Right cardiac atrium (tissue), 5 donors: Measurements from ENCODE around the gene OR51I2. TPM values are rescaled to one million over a fixed set of nuclear protein-coding genes. Genes with fewer than 3 reads are reported as not detected.

ENCODE experiments used
- polyA plus RNA-seq: library from polyadenylated mRNA; stranded (reverse); fragments of 200-250 nt; gene quantifications from one replicate; pipeline ENCODE4 v1.2.3, GENCODE V29; 2013
- total RNA-seq, 4 donors: library from RNA; stranded (reverse); fragmentation: NEBNext Ultra II Directional; extraction: Animal tissue kit (Norgen Biotek cat#: 25700); gene quantifications; one replicate each; pipeline ENCODE4 v1.2.1, GENCODE V29; 2021
- donor health status: healthy with polysubstance abuse.
- donor health status: DM: no; HTN: yes; CAD: no.
- donor health status: DM: no; HTN: no; CAD: no.
- donor health status: DM: no; HTN: yes; CAD: no; lungs with severe emphysema.
- donor health status: DM: yes; HTN: yes; CAD: no.

The OR51I2 gene
- total and polyA plus RNA-seq, 5 donors, result not detected

Other genes with a start within 250 kb of the OR51I2 start
- not detected for gene OR51V1, start 248.6 kb upstream of the OR51I2 start, total RNA-seq
- gene OR51V1, start 248.6 kb upstream of the OR51I2 start, polyA plus RNA-seq, result not detected
- gene HBB, start 222.3 kb upstream of the OR51I2 start, total RNA-seq, result 100 to 1,000 TPM in 2 of 4 donors, 10 to 100 TPM in 2; 63.4 to 190 (median 100) TPM
- gene HBB, start 222.3 kb upstream of the OR51I2 start, polyA plus RNA-seq, result 3.0 TPM
- gene HBD, start 214.8 kb upstream of the OR51I2 start, total RNA-seq, result not detected
- not detected for gene HBD, start 214.8 kb upstream of the OR51I2 start, polyA plus RNA-seq
- gene HBG1, start 199.5 kb upstream of the OR51I2 start, total RNA-seq, result not detected
- gene HBG1, start 199.5 kb upstream of the OR51I2 start, polyA plus RNA-seq, result not detected
- 1 to 10 TPM in 1 of 4 donors, under 1 TPM in 1, not detected in 2; 0.44 to 1.1 TPM for gene HBG2, start 194.5 kb upstream of the OR51I2 start, total RNA-seq
- gene HBG2, start 194.5 kb upstream of the OR51I2 start, polyA plus RNA-seq, result 0.27 TPM
- gene HBE1, start 179.4 kb upstream of the OR51I2 start, total RNA-seq, result not detected
- 0.11 TPM for gene HBE1, start 179.4 kb upstream of the OR51I2 start, polyA plus RNA-seq
- gene OR51B4, start 147.4 kb upstream of the OR51I2 start, total RNA-seq, result not detected
- not detected for gene OR51B4, start 147.4 kb upstream of the OR51I2 start, polyA plus RNA-seq
- gene OR51B2, start 125.0 kb upstream of the OR51I2 start, total RNA-seq, result not detected
- not detected for gene OR51B2, start 125.0 kb upstream of the OR51I2 start, polyA plus RNA-seq
- gene OR51B5, start 105.8 kb upstream of the OR51I2 start, total RNA-seq, result under 1 TPM in 1 of 4 donors, not detected in 3; 0.33 TPM
- 0.14 TPM for gene OR51B5, start 105.8 kb upstream of the OR51I2 start, polyA plus RNA-seq
- not detected for gene OR51B6, start 97.8 kb upstream of the OR51I2 start, total RNA-seq
- gene OR51B6, start 97.8 kb upstream of the OR51I2 start, polyA plus RNA-seq, result not detected
- gene OR51M1, start 65.5 kb upstream of the OR51I2 start, total RNA-seq, result not detected
- gene OR51M1, start 65.5 kb upstream of the OR51I2 start, polyA plus RNA-seq, result not detected
- gene OR51Q1, start 27.2 kb upstream of the OR51I2 start, total RNA-seq, result not detected
- gene OR51Q1, start 27.2 kb upstream of the OR51I2 start, polyA plus RNA-seq, result not detected
- not detected for gene OR51I1, start 7.8 kb upstream of the OR51I2 start, total RNA-seq
- gene OR51I1, start 7.8 kb upstream of the OR51I2 start, polyA plus RNA-seq, result not detected
- not detected for gene OR52D1, start 39.4 kb downstream of the OR51I2 start, total RNA-seq
- gene OR52D1, start 39.4 kb downstream of the OR51I2 start, polyA plus RNA-seq, result not detected
- gene UBQLN3, start 60.6 kb downstream of the OR51I2 start, total RNA-seq, result under 1 TPM in 2 of 4 donors, not detected in 2; 0.14 to 0.29 TPM
- 0.05 TPM for gene UBQLN3, start 60.6 kb downstream of the OR51I2 start, polyA plus RNA-seq
- under 1 TPM in 3 of 4 donors, not detected in 1; 0.20 to 0.28 (median 0.21) TPM for gene UBQLNL, start 67.4 kb downstream of the OR51I2 start, total RNA-seq
- 0.18 TPM for gene UBQLNL, start 67.4 kb downstream of the OR51I2 start, polyA plus RNA-seq
- not detected for gene OR52H1, start 99.2 kb downstream of the OR51I2 start, total RNA-seq
- gene OR52H1, start 99.2 kb downstream of the OR51I2 start, polyA plus RNA-seq, result not detected
- not detected for gene OR52B6, start 131.6 kb downstream of the OR51I2 start, total RNA-seq
- gene OR52B6, start 131.6 kb downstream of the OR51I2 start, polyA plus RNA-seq, result not detected
- gene TRIM6, start 147.3 kb downstream of the OR51I2 start, total RNA-seq, result 1 to 10 TPM in 3 of 4 donors, under 1 TPM in 1; 0.81 to 2.4 (median 2.0) TPM
- 1.1 TPM for gene TRIM6, start 147.3 kb downstream of the OR51I2 start, polyA plus RNA-seq
- gene TRIM34, start 175.7 kb downstream of the OR51I2 start, total RNA-seq, result 1 to 10 TPM; 2.5 to 3.5 (median 2.9) TPM
- 1.8 TPM for gene TRIM34, start 175.7 kb downstream of the OR51I2 start, polyA plus RNA-seq
- 10 to 100 TPM in 2 of 4 donors, 1 to 10 TPM in 2; 7.9 to 11.7 (median 9.6) TPM for gene TRIM5, start 235.8 kb downstream of the OR51I2 start, total RNA-seq
- 6.3 TPM for gene TRIM5, start 235.8 kb downstream of the OR51I2 start, polyA plus RNA-seq
- 10 to 100 TPM; 23.1 to 24.2 (median 24.1) TPM for gene TRIM22, start 240.5 kb downstream of the OR51I2 start, total RNA-seq
- 14.4 TPM for gene TRIM22, start 240.5 kb downstream of the OR51I2 start, polyA plus RNA-seq